Kidney (tissue), 22 donors: ENCODE results near the gene YIPF4. TPM values are rescaled to one million over a fixed set of nuclear protein-coding genes. Genes with fewer than 3 reads are reported as not detected.

Source experiments
- DNase-seq, 5 donors: peaks; one replicate each; pipeline ENCODE4 v3.0.0-alpha.2; 2013 to 2020
- FAIRE-seq: peaks from 2 replicates; lab custom pipeline; 2012; peaks lifted over from hg19 to GRCh38; lab: Jason Lieb, UNC
- H3K27ac ChIP-seq, 2 donors: one replicate each; pipeline ENCODE4 v1.7.0; 2013; ENCODE audit warnings: low read depth in 2 of 2, low read length in 2 of 2, inconsistent platforms in 1 of 2
- H3K27me3 ChIP-seq: one replicate; pipeline ENCODE4 v1.7.1; 2013; ENCODE audit warnings: low read length, inconsistent platforms; ENCODE audit not compliant: control insufficient read depth, insufficient read depth
- H3K36me3 ChIP-seq, 3 donors: one replicate each; pipeline versions ENCODE4 v1.7.0 to v1.7.1; 2013; ENCODE audit warnings: low read length in 3 of 3, control low read depth in 1 of 3, inconsistent platforms in 1 of 3; ENCODE audit not compliant: insufficient read depth in 3 of 3, control insufficient read depth in 2 of 3
- H3K4me1 ChIP-seq, 3 donors: one replicate each; pipeline versions ENCODE4 v1.7.0 to v1.7.1; 2013; ENCODE audit warnings: low read length in 3 of 3, inconsistent platforms in 1 of 3, low read depth in 1 of 3; ENCODE audit not compliant: control insufficient read depth in 2 of 3, insufficient read depth in 2 of 3
- H3K4me3 ChIP-seq, 3 donors: one replicate each; pipeline versions ENCODE4 v1.7.0 to v1.8.1; 2013; ENCODE audit warnings: low read length in 3 of 3, control low read depth in 1 of 3, inconsistent platforms in 1 of 3
- H3K9ac ChIP-seq, 3 donors: one replicate each; pipeline versions ENCODE4 v1.7.0 to v1.7.1; 2013; ENCODE audit warnings: low read length in 3 of 3, control low read depth in 1 of 3, inconsistent platforms in 1 of 3
- H3K9me3 ChIP-seq, 3 donors: one replicate each; pipeline versions ENCODE4 v1.7.0 to v1.7.1; 2013; ENCODE audit warnings: low read length in 3 of 3, control low read depth in 1 of 3, inconsistent platforms in 1 of 3; ENCODE audit not compliant: control insufficient read depth in 2 of 3, insufficient read depth in 1 of 3
- CTCF ChIP-seq: IDR thresholded peaks from 3 replicates; pipeline ENCODE4 v1.5.1; 2012; ENCODE audit warnings: mild to moderate bottlenecking, moderate library complexity, borderline replicate concordance; ENCODE audit not compliant: insufficient read depth; ENCODE audit errors: extremely low read depth
- intact Hi-C: fragments of 100-400 bp; cut with DNase I; formaldehyde crosslinking; loops from one replicate; pipeline ENCODE4 v1.11.1; 2022
- long read RNA-seq, 10 donors: library from polyadenylated mRNA in 1 of 10; unstranded in 1 of 10; transcript quantifications; one replicate each; pipeline ENCODE4 v2.0.0 and lab custom pipeline, GENCODE V29; 2021 to 2026
- polyA plus RNA-seq: library from polyadenylated mRNA; stranded (reverse); fragments of 350-450 nt; fragmentation: Illumina TruSeq; extraction: RNeasy Lipid Tissue Mini Kit (QIAGEN cat#74804); gene quantifications from one replicate; pipeline ENCODE4 v1.2.3, GENCODE V29; 2014; ENCODE audit warnings: low read depth, low replicate concordance; ENCODE audit not compliant: insufficient read depth
- total RNA-seq: library from RNA; stranded (reverse); fragmentation: NEBNext Ultra II Directional; extraction: Animal tissue kit (Norgen Biotek cat#: 25700); gene quantifications from one replicate; pipeline ENCODE4 v1.2.1, GENCODE V29; 2021
- donor health status: control.
- donor health status: control.
- donor health status: control.
- donor health status: control.
- donor health status: control.
- donor health status: DM: yes; HTN: yes; CAD: no.
- donor health status: Normal renal cell carcinoma (clear cell type).

YIPF4 gene
- total RNA-seq (48.6 TPM), polyA plus RNA-seq (29.4 TPM)
- long read RNA-seq, donor 1, full-length matches to known transcripts, result 23 of 23 reads
- long read RNA-seq, donor 1, partial matches to known transcripts, result 0 of 23 reads
- long read RNA-seq, donor 1, other reads (novel, unspliced or antisense), result 0 of 23 reads
- long read RNA-seq, donor 2, full-length matches to known transcripts, result 19 of 19 reads
- long read RNA-seq, donor 2, partial matches to known transcripts, result 0 of 19 reads
- long read RNA-seq, donor 2, other reads (novel, unspliced or antisense), result 0 of 19 reads
- long read RNA-seq, donor 3, full-length matches to known transcripts, result 24 of 50 reads
- long read RNA-seq, donor 3, partial matches to known transcripts, result 26 of 50 reads
- long read RNA-seq, donor 3, other reads (novel, unspliced or antisense), result 0 of 50 reads
- long read RNA-seq, donor 4, full-length matches to known transcripts, result 12 of 12 reads
- long read RNA-seq, donor 4, partial matches to known transcripts, result 0 of 12 reads
- long read RNA-seq, donor 4, other reads (novel, unspliced or antisense), result 0 of 12 reads
- long read RNA-seq, donor 5, full-length matches to known transcripts, result 1 of 1 reads
- long read RNA-seq, donor 5, partial matches to known transcripts, result 0 of 1 reads
- long read RNA-seq, donor 5, other reads (novel, unspliced or antisense), result 0 of 1 reads
- long read RNA-seq, donor 6, full-length matches to known transcripts, result 31 of 59 reads
- long read RNA-seq, donor 6, partial matches to known transcripts, result 28 of 59 reads
- long read RNA-seq, donor 6, other reads (novel, unspliced or antisense), result 0 of 59 reads
- long read RNA-seq, donor 7, full-length matches to known transcripts, result 40 of 51 reads
- long read RNA-seq, donor 7, partial matches to known transcripts, result 0 of 51 reads
- long read RNA-seq, donor 7, other reads (novel, unspliced or antisense), result 11 of 51 reads
- long read RNA-seq, donor 8, full-length matches to known transcripts, result 14 of 21 reads
- long read RNA-seq, donor 8, partial matches to known transcripts, result 7 of 21 reads
- long read RNA-seq, donor 8, other reads (novel, unspliced or antisense), result 0 of 21 reads
- long read RNA-seq, donor 9, full-length matches to known transcripts, result 9 of 17 reads
- long read RNA-seq, donor 9, partial matches to known transcripts, result 8 of 17 reads
- long read RNA-seq, donor 9, other reads (novel, unspliced or antisense), result 0 of 17 reads
- long read RNA-seq, donor 10, full-length matches to known transcripts, result 14 of 14 reads
- long read RNA-seq, donor 10, partial matches to known transcripts, result 0 of 14 reads
- long read RNA-seq, donor 10, other reads (novel, unspliced or antisense), result 0 of 14 reads

- FAIRE-seq (peak; percentile 64), DNase-seq (peak; percentile 91 to 98 (median 96))
- H3K4me3 ChIP-seq, result peak within 1 kb of the TSS; percentile 87 to 91 (median 90)
- H3K27ac ChIP-seq, result peak within 1 kb of the TSS; percentile 54 to 66
- no peaks in the 10 kb centered on the region for H3K9me3 ChIP-seq
- no peaks in the 10 kb centered on the region for H3K36me3 ChIP-seq
- no peak for TF ChIP-seq CTCF
- peak within 1 kb of the TSS; percentile 86 to 98 (median 87) for H3K9ac ChIP-seq
- no peaks in the 10 kb centered on the region for H3K27me3 ChIP-seq
- peaks cover 3 to 4% (median 3%) of the 10 kb centered on the region in 3 donors for H3K4me1 ChIP-seq
- intact Hi-C loops, result no loop called here
Observed at GRCh38 chr2:32277674-32278477, at the start of gene YIPF4. TSS of gene YIPF4 (plus strand) at chr2:32277904. CDS start at chr2:32278156, 252 bp downstream.

- no peak for TF ChIP-seq CTCF
- intact Hi-C loops, result no loop called here
- H3K27ac ChIP-seq, result no peak overlapping the region
Observed at GRCh38 chr2:32228181-32228580, 49.5 kb upstream of the YIPF4 start.

GRCh38 chr2:32229635-32230034 lies 48.1 kb upstream of the YIPF4 start:
- Histone ChIP-seq H3K27me3 (no peaks in the 10 kb centered on the region), H3K4me3 (no peak overlapping the region), H3K9me3 (no peaks in the 10 kb centered on the region), H3K4me1 (no peaks in the 10 kb centered on the region), H3K27ac (no peak overlapping the region), H3K9ac (no peak overlapping the region), H3K36me3 (peaks cover 0 to 3% (median 0%) of the 10 kb centered on the region in 3 donors)
- intact Hi-C loops, result no loop called here
- TF ChIP-seq CTCF, result no peak
- FAIRE-seq, result no peak
- peak in 2 of 5 donors; percentile 5 to 36 for DNase-seq

More at GRCh38 chr2:32228181-32228580, 49.5 kb upstream of the YIPF4 start:
- Histone ChIP-seq H3K9ac (no peak overlapping the region), H3K36me3 (peaks cover under 1 to 7% (median 3%) of the 10 kb centered on the region in 3 donors), H3K9me3 (no peaks in the 10 kb centered on the region), H3K4me3 (no peak overlapping the region), H3K4me1 (no peaks in the 10 kb centered on the region), H3K27me3 (no peaks in the 10 kb centered on the region)
- no peak for FAIRE-seq
- DNase-seq, result no peak
